Measurements from ENCODE around the gene DOCK3. TPM values are rescaled to one million over a fixed set of nuclear protein-coding genes. Genes with fewer than 3 reads are reported as not detected.
A peak's percentile ranks its signal among the peaks of the same experiment; 100 is the strongest.
"Not testable (repeated sequence)": the region's sequence is repeated elsewhere in the genome, so short reads cannot be mapped to it uniquely, and the experiment has no call there.

DOCK3 gene
- total RNA-seq, 2 donors from 2014 or later = 0.02 to 0.32 TPM

- H3K9me3 ChIP-seq = no peaks in the 10 kb centered on the region
- intact Hi-C loops (cut with DNase I) = no loop called here
- peak overlapping the region in 1 of 2 donors; percentile 92 for H3K9ac ChIP-seq (ENCODE audit: low read depth in 2 of 2, low read length in 2 of 2)
- no peak overlapping the region for H3K27ac ChIP-seq
- peak overlapping the region; percentile 76 for H3K4me3 ChIP-seq
- no peaks in the 10 kb centered on the region for H3K36me3 ChIP-seq
- no peak for TF ChIP-seq CTCF (IDR thresholded peaks at IDR 0.05)
- no peak for DNase-seq
- no peaks in the 10 kb centered on the region for H3K27me3 ChIP-seq
- H3K4me1 ChIP-seq = peaks cover 40% of the 10 kb centered on the region
These were observed 712.1 kb downstream of the DOCK3 start for GRCh38 chr3:51386852-51387229.

- H3K4me1 ChIP-seq = peaks cover 43% of the 10 kb centered on the region
- intact Hi-C loops (cut with DNase I); H3K27me3 ChIP-seq; H3K9ac ChIP-seq (ENCODE audit: low read depth in 2 of 2, low read length in 2 of 2); DNase-seq; H3K9me3 ChIP-seq; H3K27ac ChIP-seq; H3K4me3 ChIP-seq; H3K36me3 ChIP-seq: not testable (repeated sequence)
These were observed 712.6 kb downstream of the DOCK3 start for GRCh38 chr3:51387281-51387680.

GRCh38 chr3:51388286-51389029 is 713.7 kb downstream of the DOCK3 start:
- H3K9me3 ChIP-seq = no peaks in the 10 kb centered on the region
- H3K27ac ChIP-seq = peak overlapping the region; percentile 52
- intact Hi-C loops (cut with DNase I) = no loop called here
- peak; percentile 84 for DNase-seq
- no peaks in the 10 kb centered on the region for H3K27me3 ChIP-seq
- no peaks in the 10 kb centered on the region for H3K36me3 ChIP-seq
- TF ChIP-seq CTCF (IDR thresholded peaks at IDR 0.05) = peak; percentile 25
- H3K4me3 ChIP-seq = no peak overlapping the region
- H3K4me1 ChIP-seq = peaks cover 49% of the 10 kb centered on the region
- H3K9ac ChIP-seq (ENCODE audit: low read depth in 2 of 2, low read length in 2 of 2) = peak overlapping the region in 1 of 2 donors; percentile 62

GRCh38 chr3:51389423-51390183 is 714.9 kb downstream of the DOCK3 start:
- H3K27ac ChIP-seq = peak overlapping the region; percentile 52
- peak; percentile 63 for DNase-seq
- peaks cover 51% of the 10 kb centered on the region for H3K4me1 ChIP-seq

GRCh38 chr3:51390246-51391074 is 715.7 kb downstream of the DOCK3 start:
- Histone ChIP-seq H3K27ac (peak overlapping the region; percentile 53), H3K9me3 (no peaks in the 10 kb centered on the region), H3K4me3 (peak overlapping the region; percentile 74), H3K4me1 (peaks cover 51% of the 10 kb centered on the region), H3K9ac (ENCODE audit: low read depth in 2 of 2, low read length in 2 of 2) (peak overlapping the region; percentile 44 to 75), H3K36me3 (no peaks in the 10 kb centered on the region), H3K27me3 (no peaks in the 10 kb centered on the region)
- TF ChIP-seq CTCF (IDR thresholded peaks at IDR 0.05) = no peak
- DNase-seq = no peak
- intact Hi-C loops (cut with DNase I) = loop anchor here (2.0 to 10.0 kb wide), 2 partner anchors 44 to 284 kb away; partner anchors contain the start of gene TEX264

More at GRCh38 chr3:51389423-51390183, 714.9 kb downstream of the DOCK3 start:
- Histone ChIP-seq H3K9me3 (no peaks in the 10 kb centered on the region), H3K4me3 (no peak overlapping the region), H3K9ac (ENCODE audit: low read depth in 2 of 2, low read length in 2 of 2) (peak overlapping the region in 1 of 2 donors; percentile 75), H3K27me3 (no peaks in the 10 kb centered on the region), H3K36me3 (no peaks in the 10 kb centered on the region)
- TF ChIP-seq CTCF (IDR thresholded peaks at IDR 0.05) = peak; percentile 69
- intact Hi-C loops (cut with DNase I) = loop anchor here (2.0 to 10.0 kb wide), 2 partner anchors 45 to 285 kb away; partner anchors contain the start of gene TEX264
